GM18502 (cell line): Measurements from ENCODE around the gene ZEB2.
A peak's percentile ranks its signal among the peaks of the same experiment; 100 is the strongest.

Experiments
- ATAC-seq: cut with Tn5 transposase; IDR thresholded peaks from one replicate; pipeline ENCODE4 v1.9.1; 2021; ENCODE audit warnings: mild to moderate bottlenecking; ENCODE audit not compliant: unreplicated experiment, poor library complexity

The ZEB2 gene

DNA sequence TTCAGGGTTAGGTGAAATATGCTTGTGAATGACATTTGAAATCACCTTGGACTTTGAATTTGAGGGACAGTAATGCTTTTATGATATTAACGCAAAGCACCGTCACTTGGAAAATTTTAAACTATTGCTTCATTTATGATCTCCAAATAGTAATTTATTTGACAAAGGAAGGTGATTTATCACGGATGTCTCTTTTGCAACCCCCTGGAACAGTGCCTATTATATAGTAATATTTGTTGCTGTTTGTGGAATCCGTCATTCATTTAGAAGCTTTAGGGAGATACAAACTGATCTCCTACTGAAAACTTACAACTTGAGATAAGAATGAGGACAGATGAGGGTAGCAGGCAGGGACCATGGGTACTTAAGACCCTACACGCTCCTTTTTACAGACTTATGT is 10.7 kb upstream of the ZEB2 start:
- no peak for ATAC-seq

DNA sequence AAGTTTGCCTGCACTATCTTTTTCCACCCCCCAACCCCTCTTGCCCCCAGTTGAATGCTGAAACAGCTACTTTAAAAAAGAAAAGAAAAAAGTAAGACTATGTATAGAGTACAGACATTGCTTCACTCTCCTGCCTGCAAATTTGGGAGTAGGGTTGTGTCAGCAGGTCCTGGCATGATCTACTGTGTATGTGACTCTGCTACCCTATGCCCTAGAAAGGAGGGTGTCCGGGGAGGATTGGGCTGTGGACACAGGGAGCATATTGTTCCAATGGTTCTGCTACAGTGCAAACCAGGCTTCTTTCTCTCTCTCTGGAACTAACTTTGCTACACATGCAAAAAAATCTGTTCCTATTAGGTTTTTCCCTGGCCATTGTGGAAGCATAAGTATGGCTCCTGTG is 9.9 kb upstream of the ZEB2 start:
- ATAC-seq: no peak

DNA sequence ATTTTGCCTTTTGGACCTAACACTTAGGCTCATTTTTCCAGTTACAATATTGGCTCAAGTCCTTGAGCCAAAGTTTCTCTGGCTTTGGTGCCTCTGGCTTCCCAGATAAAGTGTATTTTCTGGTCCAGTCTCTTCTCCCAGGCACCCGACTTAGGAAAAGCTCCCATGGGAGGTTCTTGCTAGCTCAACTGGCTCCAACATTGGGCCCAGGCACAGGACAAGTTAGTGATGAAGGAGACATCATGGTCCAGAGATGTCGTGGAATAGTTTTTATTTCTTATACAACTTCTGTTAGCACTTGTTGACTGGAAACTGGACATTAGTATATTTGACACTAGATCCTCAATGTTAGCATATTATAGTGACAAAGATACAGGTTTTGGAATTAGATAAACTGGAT is 8.2 kb upstream of the ZEB2 start:
- no peak for ATAC-seq

DNA sequence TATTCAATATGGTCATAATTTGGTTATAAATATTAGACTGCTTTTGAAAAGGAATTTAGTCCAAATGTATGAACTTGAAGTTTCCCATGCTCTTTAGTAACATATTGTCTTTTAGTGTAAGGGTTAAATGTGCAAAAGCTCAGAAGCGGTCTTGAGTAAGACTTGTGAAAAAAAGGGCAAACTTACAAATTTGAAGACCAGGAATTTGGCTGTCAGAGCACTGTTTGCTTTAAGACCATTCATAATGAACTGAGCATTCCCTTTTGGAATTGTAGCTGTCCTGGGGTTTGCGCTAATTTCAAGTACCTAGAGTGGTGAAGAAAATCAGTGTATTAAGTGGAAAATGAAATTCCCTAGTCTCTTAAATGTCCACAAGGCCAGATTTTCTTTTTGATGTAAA is 6.9 kb upstream of the ZEB2 start:
- ATAC-seq: no peak

DNA sequence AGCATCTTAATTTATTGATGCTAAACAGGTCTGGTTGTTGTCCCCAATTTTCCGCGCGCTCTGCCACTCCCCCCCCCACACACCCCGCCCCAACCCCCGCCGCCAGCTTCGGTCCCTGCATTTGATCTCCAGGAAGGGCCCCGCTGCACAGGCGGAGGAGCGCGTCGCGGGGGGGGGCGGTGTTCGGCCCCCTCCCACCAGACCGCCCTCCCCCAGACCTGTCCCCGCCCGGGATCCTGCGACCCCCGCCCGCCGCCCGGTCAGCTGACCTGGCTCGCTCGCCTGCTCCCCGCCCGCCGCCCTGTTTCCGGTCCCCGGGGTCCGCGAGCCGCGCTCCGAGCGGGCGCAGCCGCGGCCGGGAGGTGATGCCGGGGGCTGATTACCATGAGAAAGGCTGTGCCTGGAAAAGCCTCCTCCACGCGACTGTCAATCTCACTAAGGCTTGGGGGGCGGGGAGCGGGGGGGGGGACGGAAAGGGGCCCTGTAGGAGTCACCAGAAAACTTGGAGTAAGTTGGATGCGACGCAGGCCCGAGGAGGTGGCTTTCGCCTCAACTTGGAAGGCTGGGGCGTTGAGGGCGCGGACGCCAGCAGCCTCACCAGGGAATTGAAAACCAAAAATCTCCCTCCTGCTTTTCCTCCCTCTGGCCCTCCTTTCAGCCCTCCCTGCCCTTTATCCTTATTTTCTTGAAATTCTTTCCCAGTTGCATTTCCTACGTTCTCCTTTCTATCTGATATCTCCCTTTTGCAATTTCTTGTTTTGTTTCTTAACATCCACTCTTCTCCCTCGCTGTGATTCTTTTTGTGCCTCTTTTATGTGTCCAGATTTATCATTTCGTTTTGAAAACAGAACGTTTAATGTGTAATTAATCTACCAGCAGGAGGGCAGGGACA is 4.4 kb upstream of the ZEB2 start:
- no peak for ATAC-seq

DNA sequence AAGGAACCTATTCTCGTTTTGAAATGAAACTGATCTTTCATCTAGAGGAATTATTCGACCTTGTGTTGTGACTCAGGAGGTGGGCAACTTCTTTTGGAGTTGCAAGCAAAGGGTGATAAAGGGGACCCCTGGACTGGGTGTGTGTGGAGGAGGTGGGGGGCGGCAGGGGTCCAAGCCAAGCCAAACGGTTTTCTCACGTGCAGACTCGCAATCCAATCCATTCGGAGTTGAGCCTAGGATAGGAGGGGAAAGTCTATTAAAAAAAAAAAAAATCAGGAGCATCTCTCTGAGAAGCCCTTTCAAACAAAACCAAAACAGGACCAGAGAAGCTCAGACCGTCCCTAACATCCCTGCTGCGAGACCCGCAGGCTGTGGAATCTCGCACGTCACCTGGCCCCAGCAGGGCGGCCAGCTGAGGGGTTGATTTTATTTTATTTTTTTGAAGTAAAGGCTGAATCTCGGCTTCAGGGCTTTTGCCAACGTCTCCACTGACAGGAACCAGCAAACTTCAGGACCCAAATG is 3.7 kb upstream of the ZEB2 start:
- ATAC-seq: no peak

DNA sequence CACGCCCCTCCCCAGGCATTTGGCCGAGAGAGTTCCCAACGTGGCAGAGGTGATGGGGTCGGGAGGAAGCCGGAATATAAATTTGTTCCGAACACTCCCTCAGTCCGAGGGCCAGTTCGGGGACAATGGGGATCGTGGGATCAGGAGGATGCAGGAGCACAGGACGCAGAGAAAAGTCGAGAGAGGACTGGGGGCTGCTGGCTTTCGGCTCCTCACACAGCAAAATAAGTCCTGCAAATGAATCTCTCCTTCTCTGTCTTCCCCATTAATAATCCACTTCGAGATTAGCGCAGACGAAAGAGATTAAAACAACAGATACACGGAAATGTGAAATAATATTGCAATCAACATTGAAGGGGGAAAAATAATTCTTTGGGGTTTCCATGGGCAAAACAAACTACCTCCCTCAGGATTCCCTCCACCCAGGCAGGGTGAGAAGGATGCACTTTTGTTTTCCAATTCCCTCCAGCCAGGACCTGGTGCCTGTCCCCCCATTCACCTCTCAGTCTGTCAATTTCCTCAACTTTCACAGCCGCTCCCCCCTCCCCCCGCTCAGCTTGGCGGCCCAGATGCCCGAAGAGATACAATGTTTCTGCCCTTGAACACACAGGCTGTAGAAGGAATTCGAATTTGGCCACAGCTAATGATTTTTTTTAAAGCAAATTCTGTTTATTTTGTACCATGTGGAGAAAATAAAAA is 3.1 kb upstream of the ZEB2 start:
- no peak for ATAC-seq

DNA sequence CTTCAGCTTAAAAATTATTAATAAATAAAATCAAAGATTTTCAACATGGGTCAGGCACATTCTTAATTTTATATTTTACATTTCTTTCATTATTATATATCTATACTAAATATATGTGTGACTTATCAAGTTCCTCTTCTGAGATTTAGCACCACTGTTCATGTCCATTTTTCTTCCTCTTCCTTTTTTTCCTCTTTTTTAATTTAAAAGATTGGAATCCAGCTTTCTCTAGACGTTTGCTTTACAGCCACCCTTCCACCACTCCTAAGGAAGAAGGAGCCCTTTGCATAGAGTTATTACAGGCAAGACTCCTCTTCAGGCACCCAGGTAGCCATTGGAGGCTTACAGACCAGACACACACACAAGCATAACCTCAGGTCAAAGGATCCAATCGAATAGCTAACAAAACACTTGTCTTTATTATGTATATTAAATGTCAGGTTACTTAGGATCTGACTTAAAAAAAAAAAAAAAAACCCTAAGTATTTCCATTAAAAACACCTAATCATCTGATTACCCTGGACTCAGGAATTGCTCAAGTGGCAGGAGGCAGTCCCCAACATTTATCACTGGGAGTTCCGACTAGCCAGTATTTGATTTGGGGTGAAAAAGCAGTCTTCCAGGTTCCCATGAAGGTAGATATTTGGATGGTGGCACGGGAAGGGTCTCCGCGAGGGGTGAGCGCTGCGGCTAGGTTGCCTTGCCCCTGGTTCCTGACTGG is 2.4 kb upstream of the ZEB2 start:
- ATAC-seq: no peak

DNA sequence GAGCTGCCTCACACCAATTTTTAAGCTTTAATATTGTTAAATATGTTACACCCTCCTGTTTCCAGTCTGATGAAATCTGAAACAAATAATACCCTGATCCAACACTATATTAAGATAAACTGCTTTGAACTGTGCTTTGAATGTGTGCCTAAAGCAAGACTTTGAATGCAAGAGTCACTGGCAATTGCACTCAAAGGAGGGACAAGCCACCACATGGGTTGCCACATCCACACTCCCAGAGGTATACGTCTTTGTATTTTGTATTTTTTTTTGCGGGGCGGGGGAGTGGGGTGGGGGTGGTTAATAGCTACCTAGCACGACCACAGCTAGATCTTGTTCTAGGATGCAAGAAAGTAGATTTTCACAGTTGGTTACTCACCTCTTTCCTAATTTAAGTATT is 1.8 kb upstream of the ZEB2 start:
- ATAC-seq: no peak

DNA sequence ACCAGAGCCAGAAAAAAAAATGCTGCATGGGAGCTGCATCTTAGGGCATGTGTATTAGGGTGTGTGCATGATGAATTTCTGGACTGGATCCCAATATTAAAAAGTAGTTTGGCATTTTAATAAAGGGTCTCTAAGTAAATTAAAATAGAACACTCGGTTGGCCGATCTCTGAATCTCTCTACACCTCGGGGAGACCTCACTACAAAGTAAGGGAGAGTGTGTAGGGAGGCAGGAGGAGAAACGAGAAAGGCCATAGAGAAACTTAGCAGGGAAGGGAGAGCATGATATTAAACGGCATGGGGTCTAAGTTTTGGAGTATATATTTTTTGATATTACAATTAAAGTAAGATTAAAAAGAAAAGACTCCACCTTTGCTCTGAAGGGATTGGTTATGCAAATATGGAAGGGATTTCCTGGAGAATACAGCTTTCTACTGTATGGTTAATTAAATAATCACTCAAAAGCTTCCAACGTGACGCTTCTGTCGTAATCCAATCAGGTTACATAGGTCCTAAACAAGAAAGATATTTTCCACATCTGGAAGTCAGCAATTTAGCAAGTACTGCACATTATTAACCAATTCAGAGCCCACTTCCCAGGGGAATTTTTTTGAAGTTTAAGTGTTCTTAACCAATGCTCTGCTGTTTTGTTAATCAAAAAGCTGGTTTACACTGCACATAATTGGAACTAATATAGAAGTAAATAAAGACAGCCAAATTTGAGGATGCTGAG is 1.0 kb upstream of the ZEB2 start:
- ATAC-seq: no peak

DNA sequence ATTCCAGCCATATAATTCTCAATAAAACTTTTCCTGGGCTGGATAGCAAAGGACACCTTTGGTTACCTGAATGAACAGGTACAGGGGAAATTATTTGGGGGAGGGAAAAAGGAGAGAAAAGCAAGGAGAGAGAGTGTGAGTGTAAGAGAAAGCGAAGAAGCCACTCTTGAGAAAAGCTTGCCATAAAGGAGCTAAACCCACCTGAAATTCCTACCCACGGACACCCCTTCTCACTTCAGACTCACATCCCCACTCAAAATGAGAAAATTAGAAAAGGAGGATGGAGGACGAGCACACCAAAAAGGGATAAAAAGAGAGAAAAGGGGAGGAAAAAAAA is 354 bp downstream of the ZEB2 start:
- ATAC-seq: no peak

DNA sequence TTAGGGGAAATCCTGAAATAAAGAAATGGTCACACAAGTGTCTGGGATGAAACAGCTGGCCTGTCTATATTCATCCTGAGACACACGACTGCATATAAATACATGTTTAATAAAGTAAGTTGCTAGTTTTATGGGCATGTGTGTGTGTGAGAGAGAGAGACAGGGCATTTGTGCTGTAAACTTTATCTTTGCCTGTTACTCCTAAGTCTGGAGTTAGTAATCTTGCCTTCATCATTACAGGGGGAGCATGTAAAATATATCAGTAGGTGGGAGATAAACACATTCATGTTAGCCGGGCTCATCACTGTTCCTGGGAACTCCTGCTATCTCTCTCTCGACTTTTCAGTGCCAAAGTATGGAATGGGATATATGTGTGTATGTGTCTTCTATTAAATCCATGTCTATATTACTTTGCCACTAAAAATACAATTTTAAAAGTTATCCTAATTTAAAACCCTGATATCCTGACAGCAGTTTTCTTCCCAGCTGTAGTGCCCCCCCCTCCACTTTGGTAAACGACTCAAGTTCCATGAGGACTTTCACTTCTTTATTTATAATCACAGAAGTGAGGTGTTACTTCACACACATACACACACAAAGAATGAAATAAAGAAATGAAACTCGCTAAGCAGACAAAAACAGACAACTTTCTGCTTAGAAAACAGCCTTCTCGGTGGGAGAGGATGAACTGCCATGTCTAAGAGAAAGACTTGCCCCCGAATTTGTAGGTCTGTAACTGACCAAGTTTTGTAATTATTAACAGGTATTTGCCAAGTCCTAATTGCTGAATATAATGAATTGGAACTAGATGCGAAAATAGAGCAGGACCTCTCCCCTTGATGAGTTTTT is 947 bp downstream of the ZEB2 start:
- peak; percentile 58 for ATAC-seq

DNA sequence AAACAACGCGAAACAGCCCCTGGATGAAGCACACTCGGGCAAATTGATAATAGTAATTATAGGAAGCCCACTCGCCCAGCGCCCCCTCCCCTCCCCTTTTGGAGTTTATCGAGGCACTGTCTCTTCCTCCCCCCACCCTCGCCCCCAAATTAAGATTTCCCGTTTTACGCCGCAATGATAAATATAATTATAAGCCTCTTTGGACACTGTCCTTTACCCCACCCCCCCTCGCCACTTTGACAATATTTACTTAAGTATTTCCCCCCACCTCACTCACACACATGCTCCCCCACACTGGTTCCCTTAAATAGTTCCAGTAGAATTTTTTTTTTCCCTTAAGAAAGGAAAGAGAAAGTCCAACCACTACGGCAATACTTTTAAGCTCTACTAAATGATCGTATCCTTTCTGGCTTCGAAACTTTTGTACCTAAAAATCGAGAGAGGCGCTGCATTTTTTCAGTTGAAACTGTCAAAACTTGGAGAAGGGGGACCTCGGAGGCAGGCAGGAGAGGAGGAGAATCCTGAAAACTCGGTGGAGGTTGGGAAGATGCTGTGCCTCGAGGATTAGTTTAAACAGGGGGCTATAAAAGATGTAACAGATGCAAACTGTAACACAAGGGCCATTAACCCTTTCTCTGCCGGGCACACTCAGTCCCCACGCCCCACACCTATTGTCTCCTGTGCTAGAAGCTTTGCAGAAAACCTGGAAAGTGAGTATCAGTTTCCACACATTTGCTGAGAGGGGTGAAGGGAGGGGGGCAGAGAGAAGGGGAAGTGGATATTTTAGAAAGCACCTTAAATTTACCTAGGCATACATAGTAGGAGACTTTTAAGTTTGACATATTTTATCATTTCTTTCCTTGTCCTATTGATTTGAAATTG is 1.8 kb downstream of the ZEB2 start:
- ATAC-seq: no peak

DNA sequence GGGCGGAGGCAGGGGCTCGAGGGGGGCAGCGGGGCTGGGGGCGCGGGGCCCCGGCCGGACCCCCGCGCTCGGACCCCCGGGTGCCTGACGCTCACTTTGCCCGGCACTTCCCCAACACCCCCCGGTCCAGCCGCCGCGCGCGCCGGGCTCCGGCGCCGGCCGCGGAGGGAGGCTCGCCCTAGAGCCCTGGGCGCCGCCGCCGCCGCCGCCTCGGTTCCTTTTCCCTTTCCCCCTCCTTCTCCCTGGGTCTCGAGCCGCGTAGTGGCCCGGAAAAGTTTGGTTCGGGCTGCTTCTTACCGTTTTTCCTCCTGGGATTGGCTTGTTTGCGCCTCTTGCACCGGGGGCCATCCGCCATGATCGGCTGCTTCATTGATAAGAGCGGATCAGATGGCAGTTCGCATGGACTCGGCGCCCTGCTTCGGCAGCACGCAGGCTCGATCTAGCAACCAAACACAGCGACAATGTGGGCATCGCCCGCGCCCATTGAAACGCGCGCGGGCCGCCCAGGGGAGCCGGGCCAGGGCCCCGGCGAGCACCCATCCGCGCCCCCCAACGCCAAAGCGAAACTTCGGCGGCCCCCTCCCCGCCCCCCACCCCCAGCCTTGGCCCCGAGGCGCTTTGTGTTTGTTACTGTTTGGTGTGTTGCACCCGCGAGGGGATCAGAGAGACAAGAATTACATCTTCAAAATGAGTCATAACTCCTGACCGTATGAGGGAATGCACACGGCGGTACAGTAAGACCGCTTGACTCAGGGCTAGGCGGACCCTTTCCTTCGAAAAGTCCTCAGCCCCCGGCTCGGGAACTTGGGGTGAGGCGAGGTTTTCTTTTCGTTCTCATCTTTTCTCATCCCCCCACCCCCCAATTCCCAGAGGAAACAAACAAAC is 2.7 kb downstream of the ZEB2 start:
- ATAC-seq: peak; percentile 62

DNA sequence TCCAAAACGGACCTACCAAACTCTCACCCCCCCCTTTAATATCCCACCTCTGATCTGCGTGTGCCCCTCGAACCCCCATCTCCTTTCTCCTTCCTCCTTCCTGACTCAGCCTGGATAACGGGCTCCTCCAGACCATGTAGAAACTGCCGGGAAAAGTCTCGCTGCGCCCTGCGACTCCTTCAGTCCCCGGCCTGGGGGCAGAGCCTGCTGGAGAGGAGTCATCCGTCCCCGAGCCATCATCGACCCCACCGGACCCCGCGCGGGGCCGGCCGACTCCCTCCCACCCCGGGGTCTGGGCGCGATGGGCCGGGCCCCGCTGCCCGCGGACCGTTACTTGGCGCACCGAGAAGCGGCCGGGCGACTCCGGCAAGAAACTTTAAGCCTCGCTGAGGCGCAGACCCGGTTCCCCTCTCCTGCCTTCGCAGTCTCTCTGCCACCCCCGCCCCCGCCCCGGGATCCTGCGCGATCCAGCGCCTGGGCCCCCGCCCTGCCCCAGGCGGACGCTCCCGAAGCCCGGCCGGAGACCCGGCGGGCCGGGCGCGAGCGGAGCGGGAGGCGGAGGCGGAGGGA is 3.4 kb downstream of the ZEB2 start:
- ATAC-seq: peak; percentile 20

DNA sequence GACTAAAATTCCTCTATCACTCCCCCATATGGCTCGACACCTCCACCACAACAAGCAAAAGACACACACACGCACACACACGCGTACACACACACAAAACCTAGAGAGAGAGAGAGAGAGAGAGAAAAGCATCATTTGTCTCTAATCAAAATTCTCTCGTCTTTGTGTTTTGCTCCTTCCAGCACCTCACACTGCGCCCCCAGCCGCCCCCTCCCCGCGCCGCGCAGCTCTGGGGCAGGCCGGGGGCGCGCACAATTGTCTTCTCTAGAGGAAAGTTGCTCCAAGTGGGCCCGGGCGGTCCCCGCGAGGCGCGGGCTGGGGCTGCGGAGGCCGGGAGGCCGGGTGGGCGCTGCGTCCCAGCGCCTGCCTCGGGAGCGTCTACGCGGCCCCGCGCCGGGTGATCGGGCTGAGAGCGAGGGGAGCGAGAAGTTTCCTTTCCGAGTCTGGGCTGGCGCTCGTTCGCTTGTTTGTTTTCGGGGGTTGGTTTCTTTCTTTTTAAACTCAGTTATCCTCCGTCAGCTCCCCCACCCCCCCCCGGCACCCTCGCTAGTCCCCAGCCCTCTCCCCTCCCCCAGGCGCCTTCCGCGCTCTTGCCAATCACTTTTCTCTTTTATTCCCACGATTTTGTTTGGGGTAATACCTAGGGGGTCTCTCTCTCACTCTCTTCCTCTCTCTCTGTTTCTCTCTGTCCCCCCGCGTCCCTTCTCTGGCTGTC is 4.1 kb downstream of the ZEB2 start:
- no peak for ATAC-seq
